Activated CD4-positive, alpha-beta T cell treated with anti-CD3 and anti-CD28 coated beads, Interleukin-2, amount 50 U/mL, for 4 hours (primary cell): Measurements from ENCODE around the gene NOM1.

Source experiments
- DNase-seq, 2 experiments: peaks; one replicate each; pipeline ENCODE4 v3.0.0-alpha.2; 2020

NOM1 gene

GRCh38 chr7:156985101-156985992 lies 35.8 kb downstream of the NOM1 start:
- DNase-seq, result no peak

- DNase-seq, result no peak
These were observed 36.9 kb downstream of the NOM1 start for GRCh38 chr7:156986378-156986777.

GRCh38 chr7:156988343-156989185 lies 39.1 kb downstream of the NOM1 start:
- no peak for DNase-seq

- DNase-seq, result no peak
These were observed 40.4 kb downstream of the NOM1 start for GRCh38 chr7:156989766-156990535.

GRCh38 chr7:156993021-156993924 lies 43.8 kb downstream of the NOM1 start:
- DNase-seq, result no peak

GRCh38 chr7:156993925-156994235 lies 44.4 kb downstream of the NOM1 start:
- no peak for DNase-seq

- DNase-seq, result no peak
These were observed 44.9 kb downstream of the NOM1 start for GRCh38 chr7:156994417-156994816.

- no peak for DNase-seq
These were observed 49.8 kb downstream of the NOM1 start for GRCh38 chr7:156998988-156999957.

- DNase-seq, result no peak
These were observed 50.6 kb downstream of the NOM1 start for GRCh38 chr7:156999958-157000726.

GRCh38 chr7:157000741-157001653 lies 51.5 kb downstream of the NOM1 start:
- no peak for DNase-seq

GRCh38 chr7:157001920-157002818 lies 52.7 kb downstream of the NOM1 start:
- DNase-seq, result no peak

- no peak for DNase-seq
These were observed 53.4 kb downstream of the NOM1 start for GRCh38 chr7:157002819-157003421.

GRCh38 chr7:157003445-157003755 lies 53.9 kb downstream of the NOM1 start:
- DNase-seq, result no peak

- no peak for DNase-seq
These were observed 54.4 kb downstream of the NOM1 start for GRCh38 chr7:157003756-157004520.

- DNase-seq, result no peak
These were observed 55.3 kb downstream of the NOM1 start for GRCh38 chr7:157004521-157005455.
